Colonic mucosa (tissue), 4 donors: Measurements from ENCODE around the gene MMP12. TPM values are rescaled to one million over a fixed set of nuclear protein-coding genes. Genes with fewer than 3 reads are reported as not detected.

Experiments used
- DNase-seq: peaks from one replicate; pipeline ENCODE4 v3.0.0-alpha.2; 2020
- H3K27ac ChIP-seq: fragments of 200-600 bp; one replicate; pipeline ENCODE4 v1.8.0; 2021
- H3K27me3 ChIP-seq: fragments of 200-600 bp; one replicate; pipeline ENCODE4 v1.8.0; 2021
- H3K36me3 ChIP-seq: fragments of 200-600 bp; one replicate; pipeline ENCODE4 v1.8.0; 2021
- H3K4me1 ChIP-seq: fragments of 200-600 bp; one replicate; pipeline ENCODE4 v1.8.0; 2021; ENCODE audit warnings: mild to moderate bottlenecking
- H3K4me3 ChIP-seq: fragments of 200-600 bp; one replicate; pipeline ENCODE4 v1.8.0; 2021
- H3K9ac ChIP-seq, 2 donors: one replicate each; pipeline ENCODE4 v1.7.0; 2013; ENCODE audit warnings: control low read depth in 2 of 2, low read depth in 2 of 2, low read length in 2 of 2
- H3K9me3 ChIP-seq: fragments of 200-600 bp; one replicate; pipeline ENCODE4 v1.8.0; 2021
- CTCF ChIP-seq: fragments of 200-600 bp; IDR thresholded peaks from one replicate; pipeline ENCODE4 v1.8.0; 2022; ENCODE audit warnings: antibody characterized with exemption, mild to moderate bottlenecking
- intact Hi-C: fragments of 100-400 bp; cut with DNase I; formaldehyde crosslinking; loops from one replicate; pipeline ENCODE4 v1.14.1; 2022
- total RNA-seq, 2 donors: library from RNA; stranded (reverse); fragmentation: NEBNext Ultra II Directional in 1 of 2; extraction: Animal tissue kit (Norgen Biotek cat#: 25700) in 1 of 2; gene quantifications; one replicate each; pipeline ENCODE4 v1.2.1, GENCODE V29; 2021
- donor health status: healthy.
- donor health status: DM: no; HTN: no; CAD: no.
- donor health status: DM: no; HTN: no; CAD: no.

The MMP12 gene
- total RNA-seq, 2 donors from 2014 or later = 2.3 to 11.7 TPM

DNA sequence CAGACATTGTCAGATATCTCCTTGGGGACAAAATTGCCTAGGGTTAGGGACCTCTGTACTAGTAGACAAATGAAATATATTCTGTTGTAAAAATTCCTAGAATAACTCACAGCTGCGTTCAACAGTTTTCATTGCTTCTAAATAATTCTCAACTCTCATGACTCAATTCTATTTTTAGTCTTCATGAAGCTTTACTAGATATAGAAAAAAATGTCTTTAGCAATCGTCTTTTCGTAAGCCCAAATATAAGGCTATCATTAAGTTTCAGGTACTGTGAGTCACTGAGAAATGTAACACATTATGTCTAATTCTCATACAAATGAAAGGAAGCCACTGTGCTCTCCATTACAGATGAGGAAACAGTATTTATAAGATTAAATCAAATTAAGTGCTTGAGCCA is 6.4 kb downstream of the MMP12 start:
- Histone ChIP-seq H3K27ac (no peak overlapping the region), H3K36me3 (no peaks in the 10 kb centered on the region), H3K9me3 (no peaks in the 10 kb centered on the region), H3K4me3 (no peak overlapping the region), H3K9ac (no peak overlapping the region), H3K4me1 (no peaks in the 10 kb centered on the region), H3K27me3 (no peaks in the 10 kb centered on the region)
- intact Hi-C loops = no loop called here
- no peak for DNase-seq
- TF ChIP-seq CTCF = no peak

DNA sequence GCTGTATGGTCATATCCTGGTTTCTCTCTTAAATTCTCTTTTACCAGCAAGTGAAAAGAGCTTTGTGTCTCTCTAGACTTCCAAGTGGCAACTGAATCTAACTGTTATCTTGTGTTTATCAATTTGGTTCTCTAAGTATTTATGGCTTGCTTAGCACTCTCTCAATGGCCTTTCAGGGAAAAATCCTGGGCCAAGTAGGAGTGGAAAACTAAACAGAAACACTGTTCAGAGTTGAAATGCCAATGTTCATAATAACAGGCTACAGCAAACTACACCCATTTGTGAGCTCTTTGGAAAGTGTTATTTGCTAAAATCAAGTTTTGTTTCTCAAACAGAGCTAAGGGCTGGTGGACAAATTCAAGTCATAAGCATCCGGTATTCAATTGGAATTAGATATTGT is 10.1 kb downstream of the MMP12 start:
- intact Hi-C loops = no loop called here
- Histone ChIP-seq H3K36me3 (no peaks in the 10 kb centered on the region), H3K4me3 (no peak overlapping the region), H3K27ac (no peak overlapping the region), H3K4me1 (no peaks in the 10 kb centered on the region), H3K9me3 (no peaks in the 10 kb centered on the region), H3K9ac (no peak overlapping the region), H3K27me3 (no peaks in the 10 kb centered on the region)
- DNase-seq = no peak
- no peak for TF ChIP-seq CTCF

- TF ChIP-seq CTCF = no peak
- no peaks in the 10 kb centered on the region for H3K27me3 ChIP-seq
- H3K36me3 ChIP-seq = no peaks in the 10 kb centered on the region
- no peak overlapping the region for H3K9ac ChIP-seq
- DNase-seq = peak; percentile 25
- H3K4me1 ChIP-seq = no peaks in the 10 kb centered on the region
- H3K4me3 ChIP-seq = no peak overlapping the region
- intact Hi-C loops = no loop called here
- H3K27ac ChIP-seq = no peak overlapping the region
- no peaks in the 10 kb centered on the region for H3K9me3 ChIP-seq
Observed at GRCh38 chr11:102853956-102854355, 20.8 kb downstream of the MMP12 start.

GRCh38 chr11:102853055-102853454 is 21.7 kb downstream of the MMP12 start:
- Histone ChIP-seq H3K4me1 (no peaks in the 10 kb centered on the region), H3K9ac (no peak overlapping the region), H3K4me3 (no peak overlapping the region), H3K36me3 (no peaks in the 10 kb centered on the region), H3K27ac (no peak overlapping the region), H3K9me3 (no peaks in the 10 kb centered on the region), H3K27me3 (no peaks in the 10 kb centered on the region)
- intact Hi-C loops = no loop called here
- no peak for DNase-seq
- TF ChIP-seq CTCF = no peak

- Histone ChIP-seq H3K27ac (no peak overlapping the region), H3K4me3 (no peak overlapping the region), H3K4me1 (no peaks in the 10 kb centered on the region), H3K9ac (no peak overlapping the region), H3K9me3 (no peaks in the 10 kb centered on the region), H3K36me3 (no peaks in the 10 kb centered on the region), H3K27me3 (no peaks in the 10 kb centered on the region)
- TF ChIP-seq CTCF = no peak
- intact Hi-C loops = no loop called here
- DNase-seq = peak; percentile 20
Observed at GRCh38 chr11:102850973-102851745, 23.6 kb downstream of the MMP12 start.
